HepG2 (cell line): ENCODE data around the gene MSANTD1. TPM values are rescaled to one million over a fixed set of nuclear protein-coding genes. Genes with fewer than 3 reads are reported as not detected.
A peak's percentile ranks its signal among the peaks of the same experiment; 100 is the strongest.

Experiments
- ATAC-seq: fragments of 200-7000 bp; cut with Tn5 transposase; 3 replicates; pipeline ENCODE4 v1.9.1; 2020; ENCODE audit warnings: mild to moderate bottlenecking, moderate library complexity
- BruUV-seq: library from RNA; stranded (reverse); fragments of 400-500 nt; replicated peaks from 2 replicates; lab custom pipeline; 2021; lab: Mats Ljungman, UMichigan
- CTCF ChIA-PET: fragments of 300-600 bp; formaldehyde crosslinking; extraction: SDS; loops from one replicate; lab custom pipeline; 2021; ENCODE audit warnings: low total read pairs, inconsistent platforms, low intra/inter-chr PET ratio; lab: Yijun Ruan, JAX
- POLR2A ChIA-PET: fragments of 350-600 bp; sonication (Branson Sonifier 250); formaldehyde crosslinking; loops from one replicate; lab custom pipeline; 2020; ENCODE audit warnings: antibody characterized with exemption, inconsistent platforms; lab: Yijun Ruan, JAX
- DNase-seq: peaks from one replicate; pipeline ENCODE4 v3.0.0-alpha.2; 2015; ENCODE audit warnings: low spot score
- FAIRE-seq: peaks from 3 replicates; lab custom pipeline; 2011; peaks lifted over from hg19 to GRCh38; lab: Jason Lieb, UNC
- H2AFZ ChIP-seq: one replicate; pipeline ENCODE4 v1.6.1; 2011; ENCODE audit warnings: low read length, inconsistent platforms
- H3K27ac ChIP-seq: fragments of 300-600 bp; 3 replicates; pipeline ENCODE4 v1.8.0; 2011; ENCODE audit warnings: mixed run types, mild to moderate bottlenecking, mixed read lengths, low read length, inconsistent platforms; ENCODE audit not compliant: insufficient read depth; ENCODE audit errors: extremely low read length
- H3K27me3 ChIP-seq, 2 experiments: fragments of 200-600 bp in 1 of 2; 2 replicates in 1 of 2; 3 replicates in 1 of 2; pipeline versions ENCODE4 v1.6.0 to v1.8.0; 2011; ENCODE audit warnings: low read length in 2 of 2, mild to moderate bottlenecking in 2 of 2, moderate library complexity in 2 of 2, inconsistent platforms in 1 of 2; ENCODE audit not compliant: insufficient read depth in 2 of 2, control insufficient read depth in 1 of 2
- H3K36me3 ChIP-seq, 2 experiments: fragments of 200-600 bp in 1 of 2; replicated peaks in 1 of 2; 2 replicates in 1 of 2; 3 replicates in 1 of 2; pipeline versions ENCODE4 v1.5.1 to v1.8.0; 2011; ENCODE audit warnings: low read length in 2 of 2, inconsistent platforms in 1 of 2; ENCODE audit not compliant: insufficient read depth in 2 of 2, control insufficient read depth in 1 of 2
- H3K4me1 ChIP-seq: 2 replicates; pipeline ENCODE4 v1.5.1; 2012; ENCODE audit warnings: low read length, inconsistent platforms; ENCODE audit not compliant: insufficient read depth
- H3K4me2 ChIP-seq: 2 replicates; pipeline ENCODE4 v1.6.0; 2011; ENCODE audit warnings: low read depth, low read length, inconsistent platforms
- H3K4me3 ChIP-seq, 3 experiments: fragments of 200-600 bp in 1 of 3; sonication (generic), shearing (Covaris generic) in 1 of 3; replicated peaks in 1 of 3; 2 replicates each; pipeline ENCODE4 v1.5.1; 2011 to 2016; ENCODE audit warnings: low read length in 3 of 3, inconsistent platforms in 2 of 3, low read depth in 2 of 3, mild to moderate bottlenecking in 2 of 3, control low read depth in 1 of 3, mixed read lengths in 1 of 3; ENCODE audit not compliant: insufficient read depth in 1 of 3
- H3K79me2 ChIP-seq: one replicate; pipeline ENCODE4 v1.6.1; 2011; ENCODE audit warnings: low read length, inconsistent platforms; ENCODE audit not compliant: insufficient read depth
- H3K9ac ChIP-seq: 2 replicates; pipeline ENCODE4 v1.6.0; 2011; ENCODE audit warnings: mild to moderate bottlenecking, low read depth, low read length, inconsistent platforms; ENCODE audit not compliant: insufficient read depth
- H3K9me3 ChIP-seq: 2 replicates; pipeline ENCODE4 v1.5.1; 2012; ENCODE audit warnings: mild to moderate bottlenecking, low read length
- H4K20me1 ChIP-seq: 2 replicates; pipeline ENCODE4 v1.6.0; 2011; ENCODE audit warnings: inconsistent platforms, mild to moderate bottlenecking, low read length, moderate library complexity; ENCODE audit not compliant: insufficient read depth
- ATRX ChIP-seq: sonication (generic); formaldehyde crosslinking; IDR thresholded peaks from 2 replicates; pipeline ENCODE4 v1.4.0; 2020; ENCODE audit warnings: missing genetic modification reagents, borderline replicate concordance
- CC2D1A ChIP-seq: sonication (generic); formaldehyde crosslinking; IDR thresholded peaks from 2 replicates; pipeline ENCODE4 v1.8.1; 2023; ENCODE audit warnings: mild to moderate bottlenecking, missing genetic modification reagents
- EED ChIP-seq: sonication (generic); formaldehyde crosslinking; IDR thresholded peaks from 2 replicates; pipeline ENCODE4 v1.5.0; 2020; ENCODE audit warnings: mild to moderate bottlenecking, missing genetic modification reagents
- MNT ChIP-seq: fragments of 450-650 bp; IDR thresholded peaks from 2 replicates; pipeline ENCODE4 v1.6.1; 2016
- NFE2L1 ChIP-seq: sonication (generic); formaldehyde crosslinking; IDR thresholded peaks from 2 replicates; pipeline ENCODE4 v1.4.0; 2020; ENCODE audit warnings: missing genetic modification reagents, mild to moderate bottlenecking, borderline replicate concordance
- REXO4 ChIP-seq: sonication (generic); formaldehyde crosslinking; IDR thresholded peaks from 2 replicates; pipeline ENCODE4 v1.8.0; 2022; ENCODE audit warnings: missing genetic modification reagents, mild to moderate bottlenecking, borderline replicate concordance
- RFXANK ChIP-seq: IDR thresholded peaks from 2 replicates; pipeline ENCODE4 v1.6.1; 2016
- RXRA ChIP-seq: sonication (generic); formaldehyde crosslinking; IDR thresholded peaks from 2 replicates; pipeline ENCODE4 v1.5.1; 2020; ENCODE audit warnings: missing genetic modification reagents
- ZNF205 ChIP-seq: IDR thresholded peaks from 2 replicates; pipeline ENCODE4 v1.6.1; 2018; ENCODE audit warnings: missing biosample characterization, missing genetic modification reagents
- ZNF292 ChIP-seq: sonication (generic); formaldehyde crosslinking; IDR thresholded peaks from 2 replicates; pipeline ENCODE4 v1.8.1; 2022; ENCODE audit warnings: mild to moderate bottlenecking, low read depth, missing genetic modification reagents, borderline replicate concordance
- ZNF761 ChIP-seq: sonication (generic); formaldehyde crosslinking; conservative IDR thresholded peaks from 2 replicates; pipeline ENCODE4 v1.4.0; 2020; ENCODE audit warnings: mild to moderate bottlenecking, missing genetic modification reagents
- ZNF878 ChIP-seq: sonication (generic); formaldehyde crosslinking; IDR thresholded peaks from 2 replicates; pipeline ENCODE4 v1.8.1; 2023; ENCODE audit warnings: mild to moderate bottlenecking, missing genetic modification reagents, moderate library complexity
- WGBS: methylation state at CpG from one replicate; pipeline ENCODE4 v1.1.6; 2017; ENCODE audit warnings: low lambda C conversion rate; 5-methylcytosine and 5-hydroxymethylcytosine counted together
- in situ Hi-C: cut with HindIII; loops from 2 replicates; pipeline ENCODE4 v1.10.0; 2017; ENCODE audit warnings: low pct_unique_long_range_greater_than_20kb; ENCODE audit not compliant: extremely low pct_ligation_motif_present
- intact Hi-C: fragments of 100-400 bp; cut with micrococcal nuclease; formaldehyde crosslinking; loops from one replicate; pipeline ENCODE4 v1.10.0; 2022; ENCODE audit not compliant: unreplicated experiment
- polyA plus RNA-seq, 8 experiments: library from polyadenylated mRNA; depleted of rRNA in 3 of 8; stranded (reverse) in 7 of 8; unstranded in 1 of 8; fragments of >200 nt; fragmentation: Illumina TruSeq in 4 of 8; extraction: Trizol in 4 of 8; gene quantifications; 2 replicates each; pipeline versions ENCODE4 v1.2.1 to v1.2.3, GENCODE V29; 2011 to 2016; ENCODE audit warnings: low read depth in 4 of 8, missing spikeins in 1 of 8, mixed read lengths in 1 of 8; ENCODE audit not compliant: insufficient read depth in 1 of 8
- total RNA-seq, 5 experiments: library from RNA; depleted of rRNA; stranded (reverse); fragments of >200 nt; fragmentation: Illumina TruSeq; extraction: Trizol; gene quantifications; 2 replicates each; pipeline ENCODE4 v1.2.3, GENCODE V29; 2016; ENCODE audit warnings: low read depth in 1 of 5

Gene MSANTD1
- total and polyA plus RNA-seq, 2 of the 13 experiments (the other 11 are each of a cell fraction or from before 2014, with no cell fraction given): 0.22 to 0.40 TPM

GRCh38 chr4:3280466-3280865, 31.5 kb downstream of the MSANTD1 start:
- Histone ChIP-seq H2AFZ (no peak overlapping the region), H4K20me1 (no peaks in the 10 kb centered on the region), H3K9ac (no peak overlapping the region), H3K27me3 (peaks cover 1 to 17% of the 10 kb centered on the region in 2 experiments; a peak in 3 of 5 replicates), H3K9me3 (no peaks in the 10 kb centered on the region), H3K27ac (no peak overlapping the region), H3K4me1 (peaks cover 30% of the 10 kb centered on the region), H3K4me2 (no peak overlapping the region), H3K4me3 (no peak overlapping the region), H3K36me3 (no peaks in the 10 kb centered on the region), H3K79me2 (no peaks in the 10 kb centered on the region)
- 39% methylated on average over 3 of the region's 3 CpGs for WGBS
- no peak for ATAC-seq
- FAIRE-seq: no peak
- no peak for DNase-seq
- intact Hi-C loops: no loop called here
- POLR2A ChIA-PET: no interaction called here
- in situ Hi-C loops: no loop called here
- TF ChIP-seq MNT: no peak
- TF ChIP-seq RFXANK (CRISPR knock-in tag): no peak
- no peak for TF ChIP-seq ZNF292 (CRISPR knock-in tag)
- TF ChIP-seq EED (CRISPR knock-in tag): no peak
- TF ChIP-seq NFE2L1 (CRISPR knock-in tag): no peak
- BruUV-seq: no TSS peak
- CTCF ChIA-PET: no interaction called here

- DNase-seq (no peak), FAIRE-seq (no peak), ATAC-seq (no peak)
- no TSS peak for BruUV-seq
- POLR2A ChIA-PET: no interaction called here
- TF ChIP-seq ZNF761 (CRISPR knock-in tag) (no peak), ZNF205 (CRISPR knock-in tag) (no peak), REXO4 (CRISPR knock-in tag) (no peak), ATRX (no peak), CC2D1A (no peak), ZNF878 (CRISPR knock-in tag) (no peak), RXRA (CRISPR knock-in tag) (0 out of 2 replicates have a peak, but pooled peaks have one; percentile 17)
- H3K9me3 ChIP-seq: no peaks in the 10 kb centered on the region
- in situ Hi-C loops: no loop called here
- CTCF ChIA-PET: no interaction called here
- peaks cover 12% of the 10 kb centered on the region for H3K79me2 ChIP-seq
- H3K27me3 ChIP-seq: peaks cover 1 to 17% of the 10 kb centered on the region in 2 experiments; a peak in 2 of 5 replicates
- peak overlapping the region; percentile 28; the same call in 1 of the 2 replicates for H3K4me2 ChIP-seq
- intact Hi-C loops: no loop called here
- no peaks in the 10 kb centered on the region for H3K36me3 ChIP-seq
- H3K4me3 ChIP-seq: peak overlapping the region in 1 of 3 experiments; percentile 20; a peak in 1 of 6 replicates
- H3K9ac ChIP-seq: no peak overlapping the region
- no peak overlapping the region for H2AFZ ChIP-seq
- no peak overlapping the region for H3K27ac ChIP-seq
- H4K20me1 ChIP-seq: no peaks in the 10 kb centered on the region
- peaks cover 52% of the 10 kb centered on the region for H3K4me1 ChIP-seq
- 45% methylated on average over 4 of the region's 6 CpGs for WGBS
Observed at GRCh38 chr4:3283483-3283882, 34.5 kb downstream of the MSANTD1 start.
